GM23248 (cell line): Measurements from ENCODE around the gene STX5.

Experiments used
- EZH2 ChIP-seq: fragments of 200-600 bp; sonication (generic); IDR thresholded peaks from 2 replicates; pipeline ENCODE4 v1.6.1; 2018; ENCODE audit warnings: antibody characterized with exemption, mild to moderate bottlenecking; ENCODE audit not compliant: insufficient read depth, poor library complexity, severe bottlenecking
- EZH2phosphoT487 ChIP-seq: fragments of 200-600 bp; sonication (generic); IDR thresholded peaks from 2 replicates; pipeline ENCODE4 v1.6.1; 2018; ENCODE audit warnings: antibody characterized with exemption, moderate library complexity, mild to moderate bottlenecking, low read depth; ENCODE audit not compliant: insufficient read depth

GRCh38 chr11:62855571-62856332 lies 23.9 kb upstream of the STX5 start:
- TF ChIP-seq EZH2phosphoT487, result no peak
- no peak for TF ChIP-seq EZH2
